ENCODE measurements around the gene PCED1B. TPM values are rescaled to one million over a fixed set of nuclear protein-coding genes. Genes with fewer than 3 reads are reported as not detected.

Gene PCED1B
- total RNA-seq, 1 experiment from 2014 or later, result 6.6 TPM

- no peak for TF ChIP-seq ZBTB43 (CRISPR knock-in tag; IDR thresholded peaks at IDR 0.05)
- no peak for TF ChIP-seq CREM (CRISPR knock-in tag; IDR thresholded peaks at IDR 0.05)
- TF ChIP-seq NFYB (CRISPR knock-in tag; conservative IDR thresholded peaks at IDR 0.05; ENCODE audit: low read depth), result no peak
- no peak for TF ChIP-seq TP53 (CRISPR knock-in tag; IDR thresholded peaks at IDR 0.05)
- no peak for TF ChIP-seq MLX (CRISPR knock-in tag; IDR thresholded peaks at IDR 0.05)
- no peak for TF ChIP-seq HMGA2 (CRISPR knock-in tag; IDR thresholded peaks at IDR 0.05)
- no peak for TF ChIP-seq TEAD1 (CRISPR knock-in tag; IDR thresholded peaks at IDR 0.05)
- no peak for TF ChIP-seq ESRRA (CRISPR knock-in tag; IDR thresholded peaks at IDR 0.05; ENCODE audit: borderline replicate concordance)
- TF ChIP-seq ARID4B (CRISPR knock-in tag; IDR thresholded peaks at IDR 0.05; ENCODE audit: borderline replicate concordance), result no peak
- no peak for TF ChIP-seq ZNF121 (CRISPR knock-in tag; IDR thresholded peaks at IDR 0.05)
Measured at GRCh38 chr12:47052274-47052673, 27.1 kb upstream of the PCED1B start (continued).

- CTCF ChIA-PET, result interaction anchor here (1.4 kb wide), 1 partner anchor 18 kb away, joined by 3 read pairs; no protein-coding TSS in a partner anchor
- ATAC-seq, result no peak
- POLR2A ChIA-PET, result no interaction called here
Measured at GRCh38 chr12:47053961-47054360, 25.5 kb upstream of the PCED1B start.

More at GRCh38 chr12:47053961-47054360, 25.5 kb upstream of the PCED1B start:
- Mint-ChIP-seq H3K9me3 (peaks cover 25% of the 10 kb centered on the region), H3K36me3 (peaks cover 42% of the 10 kb centered on the region), H3K4me3 (no peak overlapping the region), H3K27me3 (ENCODE audit: low read depth) (peaks cover 19% of the 10 kb centered on the region), H3K27ac (no peak overlapping the region), H3K4me1 (no peaks in the 10 kb centered on the region)
- no peak for DNase-seq (ENCODE audit: low spot score)
- no peak for TF ChIP-seq MAX (CRISPR knock-in tag; IDR thresholded peaks at IDR 0.05)
- TF ChIP-seq ZMAT4 (CRISPR knock-in tag; IDR thresholded peaks at IDR 0.05), result no peak
- TF ChIP-seq SMAD3 (CRISPR knock-in tag; IDR thresholded peaks at IDR 0.05; ENCODE audit: borderline replicate concordance), result no peak
- no peak for TF ChIP-seq SP1 (CRISPR knock-in tag; conservative IDR thresholded peaks at IDR 0.05)
- no peak for TF ChIP-seq ZNF396 (CRISPR knock-in tag; IDR thresholded peaks at IDR 0.05; ENCODE audit: borderline replicate concordance)
- no peak for TF ChIP-seq ZBTB21 (CRISPR knock-in tag; IDR thresholded peaks at IDR 0.05; ENCODE audit: borderline replicate concordance)
- TF ChIP-seq OVOL2 (CRISPR knock-in tag; IDR thresholded peaks at IDR 0.05; ENCODE audit: borderline replicate concordance), result no peak
- TF ChIP-seq ZNF281 (CRISPR knock-in tag; IDR thresholded peaks at IDR 0.05), result no peak
- TF ChIP-seq ETV6 (CRISPR knock-in tag; IDR thresholded peaks at IDR 0.05), result no peak
- no peak for TF ChIP-seq SMAD4 (CRISPR knock-in tag; IDR thresholded peaks at IDR 0.05)
- no peak for TF ChIP-seq ZNF532 (CRISPR knock-in tag; IDR thresholded peaks at IDR 0.05; ENCODE audit: borderline replicate concordance)
- no peak for TF ChIP-seq NR2C2 (CRISPR knock-in tag; IDR thresholded peaks at IDR 0.05)

All from WTC11 (cell line).